Hematopoietic multipotent progenitor cell (in vitro differentiated cells): Measurements from ENCODE around the gene HCST. TPM values are rescaled to one million over a fixed set of nuclear protein-coding genes. Genes with fewer than 3 reads are reported as not detected.
"Not testable (repeated sequence)": the region's sequence is repeated elsewhere in the genome, so short reads cannot be mapped to it uniquely, and the experiment has no call there.

ENCODE experiments used
- DNase-seq, 3 donors: peaks; one replicate each; pipeline ENCODE4 v3.0.0-alpha.2; 2011 to 2015; ENCODE audit warnings: low read depth in 2 of 3, low spot score in 2 of 3
- total RNA-seq: library from RNA; depleted of rRNA; stranded (reverse); fragments of >200 nt; gene quantifications from one replicate; pipeline ENCODE4 v1.2.3, GENCODE V29; 2012

The HCST gene
- total RNA-seq, 1 donor, result 63.3 TPM

DNA sequence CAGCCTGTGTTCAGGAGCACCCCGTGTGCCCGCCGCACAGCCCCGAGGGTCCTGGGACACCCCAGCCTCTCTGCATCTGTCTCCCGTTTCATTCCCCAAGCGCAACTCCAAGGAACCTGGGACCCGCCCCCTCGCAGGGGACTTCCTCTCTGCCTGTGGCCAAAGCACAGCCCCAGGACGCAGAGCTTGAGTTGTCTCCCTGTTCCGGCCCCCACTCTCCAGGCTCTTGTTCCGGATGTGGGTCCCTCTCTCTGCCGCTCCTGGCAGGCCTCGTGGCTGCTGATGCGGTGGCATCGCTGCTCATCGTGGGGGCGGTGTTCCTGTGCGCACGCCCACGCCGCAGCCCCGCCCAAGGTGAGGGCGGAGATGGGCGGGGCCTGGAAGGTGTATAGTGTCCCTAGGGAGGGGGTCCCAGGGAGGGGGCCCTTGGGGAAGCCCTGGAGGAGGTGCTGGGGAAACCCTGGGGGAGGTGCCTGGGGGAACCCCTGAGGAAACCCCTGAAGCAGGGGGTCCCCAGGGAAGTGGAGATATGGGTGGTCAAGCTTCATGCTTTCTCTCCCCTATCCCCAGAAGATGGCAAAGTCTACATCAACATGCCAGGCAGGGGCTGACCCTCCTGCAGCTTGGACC, 1.3 kb downstream of the HCST start:
- peak; percentile 64 to 97 (median 95) for DNase-seq

DNA sequence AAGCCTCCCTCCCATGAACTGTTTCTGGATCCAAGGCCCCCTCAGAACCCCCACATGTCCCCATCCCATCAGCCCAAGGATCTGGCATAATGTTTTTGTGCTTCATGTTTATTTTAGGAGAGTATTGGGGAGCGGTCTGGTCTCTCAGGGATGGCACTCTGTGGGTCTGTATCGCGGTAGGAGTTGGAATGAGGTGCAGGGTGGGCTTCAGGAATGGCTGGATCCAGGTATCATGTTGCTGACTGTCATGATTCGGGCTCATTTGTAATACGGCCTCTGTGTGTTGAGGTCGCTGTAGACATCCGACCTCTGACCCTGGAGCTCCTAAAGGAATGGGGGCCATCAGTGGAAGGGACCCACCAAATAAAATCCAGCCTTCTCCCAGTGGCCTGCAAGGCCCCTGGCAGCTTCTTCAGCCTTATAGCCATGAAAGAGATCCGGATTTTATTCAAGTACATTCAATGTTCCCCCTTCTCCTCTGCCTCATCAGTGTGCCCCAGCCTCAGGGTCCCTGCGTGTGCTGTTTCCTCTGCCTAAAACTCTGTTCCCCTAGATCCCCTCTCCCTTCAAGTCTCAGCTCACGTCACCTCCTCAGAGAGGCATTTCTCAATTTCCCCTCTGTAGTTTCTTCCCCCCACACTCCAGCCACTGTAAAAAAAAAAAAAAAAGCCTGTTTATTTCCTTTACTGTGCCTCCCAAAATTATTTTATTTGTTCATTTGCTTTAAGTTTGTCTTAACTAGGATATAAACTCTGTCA, 2.2 kb downstream of the HCST start:
- peak in 1 of 3 donors; percentile 37 for DNase-seq

DNA sequence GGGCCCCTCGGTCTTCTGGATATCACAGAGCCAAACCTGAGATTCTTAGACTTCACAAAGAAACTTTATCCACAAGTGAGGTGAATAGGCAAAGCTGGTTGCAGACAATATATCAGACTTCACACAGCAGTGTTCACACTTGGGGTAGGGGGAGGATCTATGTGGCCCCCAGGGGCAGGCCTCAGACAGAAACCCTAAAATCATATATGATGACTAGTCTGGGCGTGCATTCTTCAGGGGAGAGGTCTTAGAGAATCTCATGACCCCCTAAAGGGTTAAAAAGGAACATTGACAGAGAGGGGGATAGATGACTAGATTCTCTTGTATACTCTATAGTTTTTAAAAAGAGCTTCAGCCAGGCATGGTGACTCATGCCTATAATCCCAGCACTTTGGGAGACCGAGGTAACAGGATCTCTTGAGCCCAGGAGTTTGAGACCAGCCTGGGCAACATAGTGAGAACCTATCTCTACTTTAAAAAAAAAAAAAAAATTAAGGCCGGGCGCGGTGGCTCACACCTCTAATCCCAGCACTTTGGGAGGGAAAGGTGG, 2.9 kb downstream of the HCST start:
- DNase-seq, result no peak

DNA sequence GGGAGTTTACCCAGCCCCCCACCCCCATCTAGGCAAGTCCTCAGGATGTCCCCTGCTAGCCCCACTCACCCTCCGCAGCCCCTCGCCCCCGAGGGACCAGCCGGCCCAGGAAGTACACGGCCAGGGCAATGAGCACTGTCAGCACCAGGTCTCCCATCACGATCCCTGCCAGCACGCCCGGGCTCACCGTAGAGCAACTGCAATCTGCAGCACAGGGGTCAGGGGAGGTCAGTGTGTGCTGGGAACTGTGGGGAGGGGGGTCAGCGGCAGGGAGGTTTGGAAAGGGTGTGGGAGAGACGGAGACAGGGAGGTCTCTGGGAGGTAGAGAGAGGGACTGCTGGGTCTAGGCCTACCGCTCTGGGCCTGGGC, 5.0 kb downstream of the HCST start:
- DNase-seq, result no peak

DNA sequence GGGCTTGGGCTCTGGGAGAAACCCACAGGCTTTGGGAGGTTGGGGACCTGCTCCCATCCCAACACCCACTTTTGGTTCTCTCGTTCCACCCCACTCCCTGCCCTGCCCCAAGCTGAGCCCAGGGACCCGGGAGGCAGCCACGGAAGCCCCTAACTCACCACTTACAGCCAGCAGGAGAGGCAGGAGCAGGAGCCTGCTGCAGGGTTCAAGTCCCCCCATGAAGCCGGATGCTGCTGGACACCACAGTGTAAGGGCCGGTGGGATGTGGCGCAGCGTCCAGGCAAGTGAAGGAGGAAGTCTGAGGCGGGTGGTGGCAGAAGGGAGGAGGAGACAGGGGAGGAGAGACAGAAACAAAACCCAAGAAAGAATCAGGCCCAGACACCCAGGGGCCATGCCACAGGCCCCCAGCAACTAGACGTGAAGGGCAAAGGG, 5.7 kb downstream of the HCST start, which contains the start of gene TYROBP:
TYROBP (minus strand) TSS at position 286 of the 432 bp plus-strand sequence; CDS start at position 219, 67 bp downstream.
- DNase-seq, result no peak

DNA sequence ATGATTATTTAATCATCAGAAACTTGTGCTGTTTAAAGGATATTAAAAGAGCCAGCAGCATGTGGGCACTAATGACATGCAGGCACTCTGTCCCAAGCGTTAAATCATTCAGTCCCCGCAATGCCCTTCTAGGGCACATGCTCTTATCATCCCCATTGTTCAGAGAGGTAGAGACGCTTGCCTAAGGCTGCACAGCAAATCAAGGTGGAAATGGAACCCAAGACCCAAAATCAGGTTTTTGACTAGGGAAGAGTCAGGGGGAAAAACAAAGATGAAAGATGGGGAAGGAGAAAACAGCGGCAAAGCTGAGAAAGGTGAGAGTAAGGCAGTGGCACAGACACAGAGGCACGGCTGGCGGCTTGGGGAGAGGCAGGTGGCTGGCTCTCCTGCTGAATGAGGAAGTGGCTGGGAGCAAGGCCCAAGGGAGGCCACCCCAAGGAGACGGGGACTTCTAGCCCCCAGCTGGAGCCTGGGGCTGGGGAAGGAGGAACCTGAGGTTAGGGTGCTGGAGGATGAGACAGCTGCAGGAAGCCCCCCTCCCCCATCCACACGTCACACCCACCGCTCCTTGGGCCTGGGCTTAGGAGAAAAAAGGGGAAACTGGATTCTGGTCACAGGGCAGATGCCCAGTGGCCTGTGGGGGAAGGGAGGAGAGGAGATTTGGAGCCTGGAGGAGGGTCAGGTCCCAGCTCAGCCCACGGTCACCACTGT, 6.8 kb downstream of the HCST start:
- DNase-seq, result peak in 2 of 3 donors; percentile 95 to 99

DNA sequence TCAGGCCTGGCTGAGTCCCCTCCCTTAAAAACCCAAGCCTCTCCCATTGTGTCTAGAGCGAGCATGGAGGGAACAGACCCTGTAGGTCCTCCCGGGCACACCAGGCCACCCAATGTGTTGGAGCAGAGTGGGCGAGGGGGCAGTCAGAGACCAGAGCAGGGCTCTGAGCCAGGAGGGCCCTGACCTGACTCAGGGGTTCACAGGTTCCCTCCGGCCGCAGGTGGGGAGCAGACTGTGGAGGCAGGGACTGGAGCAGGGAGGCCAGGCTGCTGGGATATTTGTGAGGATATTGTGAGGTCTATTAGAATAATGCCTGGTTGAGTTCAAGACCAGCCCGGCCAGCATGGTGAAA, 7.3 kb downstream of the HCST start:
- no peak for DNase-seq

DNA sequence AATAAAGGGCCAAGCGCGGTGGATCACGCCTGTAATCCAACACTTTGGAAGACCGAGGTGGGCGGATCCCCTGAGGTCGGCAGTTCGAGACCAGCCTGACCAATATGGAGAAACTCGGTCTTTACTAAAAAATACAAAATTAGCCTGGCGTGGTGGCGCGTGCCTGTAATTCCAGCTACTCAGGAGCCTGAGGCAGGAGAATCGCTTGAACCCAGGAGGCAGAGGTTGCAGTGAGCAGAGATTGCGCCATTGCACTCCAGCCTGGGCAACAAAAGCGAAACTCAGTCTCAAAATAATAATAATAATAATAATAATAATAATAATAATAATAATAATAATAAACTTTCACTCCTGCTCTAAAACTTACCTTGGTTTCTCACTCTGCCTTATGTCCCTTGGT, 8.0 kb downstream of the HCST start:
- not testable (repeated sequence) for DNase-seq

DNA sequence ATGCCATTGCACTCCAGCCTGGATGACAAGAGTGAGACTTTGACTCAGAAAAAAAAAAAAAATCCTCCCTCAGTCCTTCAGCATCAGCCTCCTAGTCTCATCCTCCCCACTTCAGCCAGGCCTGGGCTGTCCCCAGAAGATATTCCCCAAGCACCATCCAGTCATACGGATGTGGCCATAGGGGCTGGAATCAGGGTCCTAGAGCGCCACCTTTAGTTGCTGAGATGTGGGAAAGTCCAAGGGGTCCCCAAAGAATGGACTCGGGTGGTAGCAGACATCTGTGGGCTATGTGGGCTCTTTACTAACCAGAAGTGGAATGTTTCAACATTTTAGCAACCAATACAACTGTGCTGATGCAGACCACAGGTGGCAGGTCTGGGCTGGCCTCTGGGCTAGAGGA, 8.8 kb downstream of the HCST start:
- no peak for DNase-seq

DNA sequence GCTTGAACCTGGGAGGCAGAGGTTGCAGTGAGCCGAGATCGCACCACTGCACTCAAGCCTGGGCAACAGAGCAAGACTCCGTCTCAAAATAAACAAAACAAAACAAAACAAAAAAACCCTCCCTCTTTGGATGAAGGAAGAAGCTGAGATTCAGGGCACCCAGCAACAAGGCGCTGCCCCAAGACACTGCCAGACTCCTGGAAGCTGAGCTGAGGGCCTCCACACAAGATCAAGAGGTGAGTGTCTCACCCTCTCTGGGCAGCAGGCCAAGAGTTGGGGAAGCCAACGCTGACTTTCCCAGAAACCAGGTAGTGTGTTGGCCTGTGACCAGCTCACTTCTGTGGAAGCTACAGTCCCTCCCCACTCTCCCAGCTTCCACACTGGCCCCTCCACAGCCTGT, 9.5 kb downstream of the HCST start:
- no peak for DNase-seq

DNA sequence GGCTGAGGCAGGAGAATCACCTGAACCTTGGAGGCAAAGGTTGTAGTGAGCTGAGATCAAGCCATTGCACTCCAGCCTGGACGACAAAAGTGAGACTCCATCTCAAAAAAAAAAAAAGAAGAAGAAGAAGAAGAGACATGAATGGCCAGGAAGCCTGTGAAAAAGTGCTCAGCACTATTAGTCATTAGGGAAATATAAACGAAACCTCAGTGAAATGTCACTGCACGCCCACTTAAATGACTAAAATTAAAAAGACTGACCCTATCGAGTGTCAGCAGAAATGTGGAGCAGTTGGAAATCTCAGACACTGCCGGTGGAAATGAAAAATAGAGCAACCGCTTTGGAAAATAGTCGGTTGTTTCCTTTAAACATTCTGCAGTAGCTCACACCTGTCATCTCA, 11.3 kb downstream of the HCST start:
- no peak for DNase-seq

DNA sequence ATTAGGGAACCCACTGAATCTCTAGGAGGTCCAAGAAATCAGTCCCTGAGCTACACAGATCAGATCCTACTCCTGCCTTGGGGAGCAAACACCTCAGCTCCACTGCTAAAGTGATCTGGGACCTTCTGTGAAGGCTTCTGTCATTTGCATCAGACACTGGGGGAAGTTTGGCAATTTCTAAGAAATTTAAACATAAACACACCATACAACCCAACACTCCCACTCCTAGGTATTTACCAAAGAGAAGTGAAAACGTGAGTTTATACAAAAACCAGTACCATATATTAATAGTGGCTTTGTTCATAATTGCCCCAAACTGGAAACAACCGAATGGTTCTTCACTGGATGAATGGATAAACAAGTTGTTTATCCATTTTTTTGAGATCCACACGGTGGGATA, 13.1 kb downstream of the HCST start:
- DNase-seq, result no peak

DNA sequence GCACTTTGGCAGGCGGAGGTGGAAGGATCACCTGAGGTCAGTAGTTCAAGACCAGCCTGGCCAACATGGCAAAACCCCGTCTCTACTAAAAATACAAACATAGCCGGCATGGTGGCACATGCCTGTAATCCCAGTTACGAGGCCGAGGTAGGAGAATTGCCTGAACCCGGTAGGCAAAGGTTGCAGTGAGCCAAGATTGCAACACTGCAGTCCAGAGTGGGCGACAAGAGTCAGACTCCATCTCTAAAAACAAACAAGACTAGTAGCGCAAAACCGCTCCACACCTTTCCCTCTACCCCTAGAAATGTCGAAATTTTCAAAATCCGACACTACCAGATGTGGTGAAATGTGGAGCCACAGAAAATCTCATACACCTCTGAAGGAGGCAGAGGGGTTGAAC, 17.0 kb downstream of the HCST start:
- no peak for DNase-seq

DNA sequence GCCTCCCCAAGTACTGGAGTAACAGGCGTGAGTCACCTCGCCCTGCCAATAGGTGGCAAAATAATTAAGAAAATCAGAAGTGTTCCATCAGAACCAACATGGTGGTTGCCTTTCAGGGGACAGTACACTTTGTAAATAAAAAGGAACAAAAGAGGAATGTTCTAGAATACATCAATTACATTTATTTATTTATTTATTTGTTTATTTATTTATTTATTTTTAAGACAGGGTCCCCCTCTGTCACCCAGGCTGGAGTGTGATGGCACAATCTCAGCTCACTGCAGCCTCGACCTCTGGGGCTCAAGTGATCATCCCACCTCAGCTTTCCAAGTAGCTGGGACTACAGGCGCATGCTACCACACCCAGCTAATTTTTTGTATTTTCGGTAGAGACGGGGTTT, 18.7 kb downstream of the HCST start:
- no peak for DNase-seq

DNA sequence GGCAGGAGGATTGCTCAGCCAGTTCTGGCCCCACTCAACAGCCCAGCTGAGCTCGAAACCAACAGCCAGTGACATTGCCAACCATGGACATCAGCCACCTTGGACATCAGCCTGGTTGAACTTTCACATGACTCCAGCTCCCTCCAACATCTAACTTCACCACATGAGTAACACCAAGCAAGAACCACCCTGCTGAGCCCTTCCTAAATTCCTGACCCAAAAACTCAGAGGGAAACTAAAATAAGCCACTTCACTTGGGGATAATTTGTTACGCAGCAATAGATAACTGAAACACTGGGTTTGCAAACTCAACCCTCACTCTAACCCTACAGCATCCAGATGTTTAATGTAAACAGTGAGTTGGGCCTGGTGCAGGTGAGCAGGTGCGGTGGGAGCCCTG, 23.2 kb downstream of the HCST start:
- DNase-seq, result no peak

DNA sequence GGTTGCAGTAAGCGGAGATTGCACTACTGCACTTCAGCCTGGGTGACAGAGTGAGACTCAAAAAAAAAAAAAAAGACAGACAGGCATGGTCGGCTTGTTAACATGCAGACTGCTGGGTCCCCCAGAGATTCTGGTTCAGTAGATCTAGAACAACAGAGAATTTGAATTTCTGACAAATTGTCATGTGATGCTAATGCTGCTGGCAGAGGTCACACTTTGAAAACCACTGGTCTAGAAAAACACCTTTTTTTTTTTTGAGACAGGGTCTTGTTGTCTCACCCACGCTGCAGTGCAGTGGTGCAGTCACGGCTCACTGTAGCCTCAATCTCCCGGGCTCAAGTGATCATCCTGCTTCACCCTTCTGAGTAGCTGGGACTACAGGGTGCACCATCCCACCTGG, 26.2 kb downstream of the HCST start:
- no peak for DNase-seq

DNA sequence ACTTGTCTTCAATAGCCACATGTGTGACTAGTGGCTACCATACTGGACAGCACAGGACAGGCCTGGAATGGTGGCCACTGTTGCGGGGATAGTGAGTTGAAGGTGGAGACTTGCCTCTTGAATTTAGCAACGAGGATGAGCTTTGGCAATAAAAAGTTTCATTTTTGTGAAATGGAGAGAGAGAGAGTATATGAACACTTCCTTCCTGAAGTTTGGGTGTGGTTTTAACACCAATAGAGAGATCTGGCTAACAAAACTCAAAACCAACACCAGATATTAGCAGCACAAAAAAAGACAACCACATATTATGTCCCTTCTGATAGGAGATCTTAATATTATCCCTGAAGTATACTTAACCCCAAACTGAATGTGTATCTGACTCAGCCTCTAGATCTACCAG, 27.5 kb downstream of the HCST start:
- DNase-seq, result peak in 1 of 3 donors; percentile 32

DNA sequence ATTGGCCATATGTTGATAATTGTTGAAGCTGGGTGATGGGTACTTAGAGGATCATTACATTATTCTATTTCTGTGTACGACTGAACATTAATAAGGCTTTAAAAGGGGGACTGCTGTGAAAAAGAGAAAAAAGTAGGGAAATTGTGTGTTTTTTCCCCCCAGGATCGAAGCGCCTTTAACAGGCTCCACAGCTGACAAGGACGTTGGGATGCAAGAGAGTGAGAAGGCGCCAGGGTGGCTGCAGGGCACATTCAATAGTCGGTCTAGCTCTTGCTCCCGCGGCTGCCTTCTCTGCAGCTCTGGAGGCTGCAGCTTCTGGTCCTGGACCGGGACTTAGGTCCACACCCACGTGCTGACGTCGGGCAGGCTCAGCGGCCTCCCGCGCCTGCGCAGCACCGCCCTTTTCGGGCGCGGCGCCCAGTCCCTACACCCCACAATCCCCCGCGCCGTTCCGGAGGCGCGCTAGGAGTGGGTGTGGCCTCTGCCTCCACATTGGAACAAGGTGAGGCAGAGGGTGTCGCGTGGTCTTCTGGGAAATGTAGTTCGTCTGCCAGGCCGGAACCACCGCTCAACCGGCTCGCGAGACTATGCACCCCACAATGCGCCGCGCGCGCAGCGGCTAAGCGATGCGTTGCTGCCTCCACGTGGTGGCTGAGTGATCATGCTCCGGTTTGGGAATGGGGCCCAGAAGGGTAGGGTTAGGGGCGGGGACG, 29.0 kb downstream of the HCST start:
- peak; percentile 99 to 100 (median 100) for DNase-seq

DNA sequence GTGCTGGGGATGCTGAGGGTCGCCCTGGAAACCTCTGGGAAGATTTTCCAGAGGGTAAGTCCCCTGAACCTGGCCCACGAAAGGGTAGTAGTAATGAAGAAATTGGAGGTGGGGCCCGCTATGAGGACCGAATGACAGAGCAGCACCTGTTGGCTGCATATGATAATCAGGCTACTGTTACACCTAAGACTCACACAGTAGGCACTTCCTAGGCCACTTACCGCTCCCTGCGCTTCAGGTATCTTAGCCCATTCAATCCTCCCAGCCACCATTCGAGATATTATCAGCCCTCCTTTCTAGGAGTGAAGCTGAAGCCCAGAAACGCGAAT, 29.5 kb downstream of the HCST start:
- no peak for DNase-seq

DNA sequence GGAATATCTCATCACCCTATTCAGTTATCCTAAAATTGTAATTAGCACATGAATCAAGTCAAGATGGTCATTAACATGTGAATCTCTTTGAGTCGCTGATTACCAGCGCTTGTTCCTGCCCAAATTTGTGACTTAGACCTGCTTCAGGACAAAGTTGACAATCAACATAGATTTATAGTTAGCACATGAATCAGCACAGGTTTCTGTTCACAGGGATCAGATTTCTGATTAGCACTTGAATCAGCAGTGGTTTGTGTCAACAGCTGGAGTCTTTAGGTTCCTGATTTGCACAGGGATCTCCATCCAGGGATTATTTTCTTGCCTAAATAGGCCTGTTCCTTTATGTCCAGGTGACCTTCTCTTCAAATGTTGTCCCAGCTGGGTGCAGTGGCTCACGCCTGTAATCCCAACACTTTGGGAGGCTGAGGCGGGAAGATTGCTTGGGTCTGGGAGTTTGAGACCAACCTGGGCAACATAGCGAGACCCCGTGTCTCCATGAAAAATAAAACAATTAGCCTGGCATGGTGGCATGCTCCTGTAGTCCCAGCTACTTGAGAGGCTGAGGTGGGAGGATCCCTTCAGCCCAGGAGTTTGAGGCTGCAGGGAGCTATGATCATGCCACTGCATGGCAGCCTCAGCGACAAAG, 30.1 kb downstream of the HCST start:
- DNase-seq, result no peak
